Loucy (cell line): ENCODE measurements around the gene ASCC1.

Source experiments
- EZH2phosphoT487 ChIP-seq: fragments of 200-600 bp; IDR thresholded peaks from 2 replicates; pipeline ENCODE4 v1.6.1; 2018; ENCODE audit warnings: antibody characterized with exemption, mild to moderate bottlenecking, moderate library complexity, borderline replicate concordance
- TF ChIP-seq, protein P1 (sequence below): fragments of 200-600 bp; sonication (generic); conservative IDR thresholded peaks from 2 replicates; pipeline ENCODE4 v1.5.1; 2014; ENCODE audit warnings: mild to moderate bottlenecking, antibody characterized with exemption, low read length

DNA sequence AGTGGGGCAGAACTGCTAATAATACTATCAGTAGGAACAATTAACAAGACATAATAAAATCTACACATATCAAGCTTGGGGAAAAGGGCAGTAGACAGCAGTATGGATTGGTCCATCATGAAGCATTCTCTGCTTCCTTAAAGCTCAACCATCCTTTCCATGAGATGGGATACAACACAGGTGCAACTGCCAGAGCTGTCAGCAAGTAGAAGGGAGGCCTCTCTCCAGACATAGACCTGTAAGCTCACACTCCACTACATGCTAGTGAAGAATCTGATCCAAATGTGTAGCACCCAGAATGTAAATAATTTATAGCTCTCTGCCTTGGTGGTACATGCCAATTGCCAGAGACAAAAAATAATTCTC is 41.8 kb downstream of the ASCC1 start:
- TF ChIP-seq, protein P1, sequence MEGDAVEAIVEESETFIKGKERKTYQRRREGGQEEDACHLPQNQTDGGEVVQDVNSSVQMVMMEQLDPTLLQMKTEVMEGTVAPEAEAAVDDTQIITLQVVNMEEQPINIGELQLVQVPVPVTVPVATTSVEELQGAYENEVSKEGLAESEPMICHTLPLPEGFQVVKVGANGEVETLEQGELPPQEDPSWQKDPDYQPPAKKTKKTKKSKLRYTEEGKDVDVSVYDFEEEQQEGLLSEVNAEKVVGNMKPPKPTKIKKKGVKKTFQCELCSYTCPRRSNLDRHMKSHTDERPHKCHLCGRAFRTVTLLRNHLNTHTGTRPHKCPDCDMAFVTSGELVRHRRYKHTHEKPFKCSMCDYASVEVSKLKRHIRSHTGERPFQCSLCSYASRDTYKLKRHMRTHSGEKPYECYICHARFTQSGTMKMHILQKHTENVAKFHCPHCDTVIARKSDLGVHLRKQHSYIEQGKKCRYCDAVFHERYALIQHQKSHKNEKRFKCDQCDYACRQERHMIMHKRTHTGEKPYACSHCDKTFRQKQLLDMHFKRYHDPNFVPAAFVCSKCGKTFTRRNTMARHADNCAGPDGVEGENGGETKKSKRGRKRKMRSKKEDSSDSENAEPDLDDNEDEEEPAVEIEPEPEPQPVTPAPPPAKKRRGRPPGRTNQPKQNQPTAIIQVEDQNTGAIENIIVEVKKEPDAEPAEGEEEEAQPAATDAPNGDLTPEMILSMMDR: no peak
- TF ChIP-seq EZH2phosphoT487: no peak
